ENCODE measurements around the gene OSBPL3. TPM values are rescaled to one million over a fixed set of nuclear protein-coding genes. Genes with fewer than 3 reads are reported as not detected.

Gene OSBPL3
- total RNA-seq, 1 donor from 2014 or later, result 93.7 TPM

GRCh38 chr7:24936121-24936824 is 43.7 kb downstream of the OSBPL3 start:
- peaks cover 24% of the 10 kb centered on the region for H3K9me3 Mint-ChIP-seq
- intact Hi-C loops (cut with micrococcal nuclease), result loop anchor here (2.0 kb wide), 1 partner anchor 19 kb away; no protein-coding TSS in a partner anchor
- no peak for DNase-seq
- peak overlapping the region; percentile 57 for H3K27ac Mint-ChIP-seq
- peaks cover 46% of the 10 kb centered on the region for H3K36me3 Mint-ChIP-seq (ENCODE audit: low read depth)
- no peak overlapping the region for H3K4me3 Mint-ChIP-seq
- H3K27me3 Mint-ChIP-seq, result no peaks in the 10 kb centered on the region
- H3K4me1 Mint-ChIP-seq, result peaks cover 57% of the 10 kb centered on the region

- Mint-ChIP-seq H3K27ac (no peak overlapping the region), H3K36me3 (ENCODE audit: low read depth) (peaks cover 52% of the 10 kb centered on the region), H3K4me3 (no peak overlapping the region), H3K4me1 (peaks cover 58% of the 10 kb centered on the region), H3K9me3 (peaks cover 20% of the 10 kb centered on the region), H3K27me3 (no peaks in the 10 kb centered on the region)
- intact Hi-C loops (cut with micrococcal nuclease), result no loop called here
- no peak for DNase-seq
These were observed 46.7 kb downstream of the OSBPL3 start for GRCh38 chr7:24933298-24933697.

DNA sequence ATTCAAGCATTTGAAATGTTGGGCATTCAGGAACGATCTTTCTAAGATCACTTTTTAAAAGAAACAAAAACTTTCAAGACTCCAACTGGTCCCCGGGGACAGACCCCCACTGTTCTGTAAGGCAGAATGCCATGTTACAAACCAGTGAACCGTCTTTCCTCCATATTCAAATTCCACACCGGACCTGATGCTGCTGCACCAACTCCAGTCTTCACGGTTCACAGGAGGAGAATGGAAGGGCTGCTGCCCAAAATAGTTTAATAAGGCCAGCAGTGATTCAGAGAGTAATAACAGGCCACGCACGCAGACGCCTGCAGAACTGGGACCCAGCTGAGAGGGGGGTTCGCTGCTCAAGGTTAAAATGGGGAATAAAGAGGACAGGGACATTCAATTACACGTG is 47.2 kb downstream of the OSBPL3 start:
- H3K27me3 Mint-ChIP-seq, result no peaks in the 10 kb centered on the region
- H3K4me3 Mint-ChIP-seq, result no peak overlapping the region
- H3K27ac Mint-ChIP-seq, result no peak overlapping the region
- peaks cover 15% of the 10 kb centered on the region for H3K9me3 Mint-ChIP-seq
- H3K36me3 Mint-ChIP-seq (ENCODE audit: low read depth), result peaks cover 49% of the 10 kb centered on the region
- intact Hi-C loops (cut with micrococcal nuclease), result no loop called here
- peaks cover 59% of the 10 kb centered on the region for H3K4me1 Mint-ChIP-seq
- no peak for DNase-seq

- H3K9me3 Mint-ChIP-seq, result peaks cover 11% of the 10 kb centered on the region
These were observed 47.6 kb downstream of the OSBPL3 start for GRCh38 chr7:24932389-24932788.

DNA sequence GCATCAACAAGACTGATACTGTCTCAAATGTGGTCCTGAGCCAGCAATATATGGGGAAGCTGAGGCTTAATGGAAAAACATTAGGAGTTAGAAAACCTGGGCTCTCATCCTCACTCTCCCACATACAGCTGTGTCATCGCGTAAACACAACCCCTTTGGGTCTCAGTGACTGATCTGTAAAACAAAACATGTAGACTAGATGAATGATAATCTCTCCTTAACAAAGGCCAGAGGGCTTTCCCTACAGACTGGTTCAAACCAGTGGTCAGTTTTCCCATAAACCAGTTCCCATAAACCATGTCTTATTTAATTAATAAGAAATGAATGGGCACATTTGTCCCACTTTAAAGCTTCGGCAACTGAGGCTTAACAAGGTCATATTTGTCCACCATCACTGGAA is 48.1 kb downstream of the OSBPL3 start:
- no peak overlapping the region for H3K4me3 Mint-ChIP-seq
- H3K9me3 Mint-ChIP-seq, result peaks cover 10% of the 10 kb centered on the region
- intact Hi-C loops (cut with micrococcal nuclease), result no loop called here
- DNase-seq, result no peak
- peaks cover 45% of the 10 kb centered on the region for H3K36me3 Mint-ChIP-seq (ENCODE audit: low read depth)
- H3K27ac Mint-ChIP-seq, result no peak overlapping the region
- H3K27me3 Mint-ChIP-seq, result no peaks in the 10 kb centered on the region
- H3K4me1 Mint-ChIP-seq, result peaks cover 67% of the 10 kb centered on the region

More at GRCh38 chr7:24932389-24932788, 47.6 kb downstream of the OSBPL3 start:
- Mint-ChIP-seq H3K4me3 (no peak overlapping the region), H3K36me3 (ENCODE audit: low read depth) (peaks cover 46% of the 10 kb centered on the region), H3K27me3 (no peaks in the 10 kb centered on the region), H3K4me1 (peaks cover 62% of the 10 kb centered on the region), H3K27ac (no peak overlapping the region)
- intact Hi-C loops (cut with micrococcal nuclease), result no loop called here
- DNase-seq, result no peak

GRCh38 chr7:24930856-24931255 is 49.1 kb downstream of the OSBPL3 start:
- Mint-ChIP-seq H3K4me1 (peaks cover 67% of the 10 kb centered on the region), H3K9me3 (no peaks in the 10 kb centered on the region), H3K36me3 (ENCODE audit: low read depth) (peaks cover 38% of the 10 kb centered on the region), H3K27ac (no peak overlapping the region), H3K4me3 (no peak overlapping the region), H3K27me3 (no peaks in the 10 kb centered on the region)
- intact Hi-C loops (cut with micrococcal nuclease), result no loop called here
- no peak for DNase-seq

- no peak overlapping the region for H3K27ac Mint-ChIP-seq
- intact Hi-C loops (cut with micrococcal nuclease), result no loop called here
These were observed 53.1 kb downstream of the OSBPL3 start for GRCh38 chr7:24926623-24927524.

GRCh38 chr7:24924375-24924774 is 55.6 kb downstream of the OSBPL3 start:
- DNase-seq, result peak; percentile 80
- H3K4me3 Mint-ChIP-seq, result peak overlapping the region; percentile 65
- intact Hi-C loops (cut with micrococcal nuclease), result no loop called here
- no peaks in the 10 kb centered on the region for H3K27me3 Mint-ChIP-seq
- peaks cover 14% of the 10 kb centered on the region for H3K36me3 Mint-ChIP-seq (ENCODE audit: low read depth)
- peak overlapping the region; percentile 88 for H3K27ac Mint-ChIP-seq
- H3K9me3 Mint-ChIP-seq, result no peaks in the 10 kb centered on the region
- peaks cover 83% of the 10 kb centered on the region for H3K4me1 Mint-ChIP-seq

More at GRCh38 chr7:24926623-24927524, 53.1 kb downstream of the OSBPL3 start:
- no peaks in the 10 kb centered on the region for H3K27me3 Mint-ChIP-seq
- peaks cover 77% of the 10 kb centered on the region for H3K4me1 Mint-ChIP-seq
- H3K4me3 Mint-ChIP-seq, result no peak overlapping the region
- no peaks in the 10 kb centered on the region for H3K9me3 Mint-ChIP-seq
- H3K36me3 Mint-ChIP-seq (ENCODE audit: low read depth), result peaks cover 32% of the 10 kb centered on the region
- no peak for DNase-seq

DNA sequence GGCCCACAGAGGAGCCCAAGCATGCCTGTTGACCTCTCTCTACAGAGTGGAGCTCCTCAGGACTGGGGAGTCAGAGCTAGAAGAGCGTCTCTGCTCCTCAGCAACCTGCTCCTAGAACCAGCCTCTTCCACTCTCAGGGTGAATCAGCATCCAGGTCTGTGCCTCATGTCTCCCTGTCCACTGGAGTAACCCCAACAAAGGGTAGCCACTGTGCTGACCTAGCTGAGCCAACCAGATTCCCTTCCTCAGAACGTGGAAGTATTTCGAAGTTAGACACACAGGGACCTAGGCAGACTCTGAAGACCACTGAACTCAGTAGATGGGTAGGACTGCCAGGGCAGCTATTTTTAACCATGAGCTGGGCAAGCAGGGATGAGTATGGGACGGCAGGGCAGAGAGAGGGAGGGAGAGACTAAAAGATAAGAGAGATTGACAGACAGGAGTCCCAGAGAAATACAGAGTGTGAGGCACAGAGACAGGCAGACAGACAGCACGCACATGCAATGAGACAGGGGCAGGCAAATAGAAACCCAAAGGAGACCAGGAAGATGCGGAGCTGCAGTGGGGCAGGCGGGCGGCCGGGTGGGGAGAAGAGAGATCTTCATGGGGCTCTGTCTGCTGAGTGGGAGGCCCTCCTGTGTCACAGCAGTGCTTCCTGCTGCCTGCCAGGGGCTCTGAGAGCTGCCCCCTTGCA is 56.7 kb downstream of the OSBPL3 start:
- Mint-ChIP-seq H3K9me3 (no peaks in the 10 kb centered on the region), H3K27me3 (no peaks in the 10 kb centered on the region), H3K4me3 (peak overlapping the region; percentile 56), H3K36me3 (ENCODE audit: low read depth) (peaks cover 11% of the 10 kb centered on the region), H3K4me1 (peaks cover 87% of the 10 kb centered on the region), H3K27ac (peak overlapping the region; percentile 92)
- intact Hi-C loops (cut with micrococcal nuclease), result no loop called here
- peak; percentile 69 for DNase-seq

DNA sequence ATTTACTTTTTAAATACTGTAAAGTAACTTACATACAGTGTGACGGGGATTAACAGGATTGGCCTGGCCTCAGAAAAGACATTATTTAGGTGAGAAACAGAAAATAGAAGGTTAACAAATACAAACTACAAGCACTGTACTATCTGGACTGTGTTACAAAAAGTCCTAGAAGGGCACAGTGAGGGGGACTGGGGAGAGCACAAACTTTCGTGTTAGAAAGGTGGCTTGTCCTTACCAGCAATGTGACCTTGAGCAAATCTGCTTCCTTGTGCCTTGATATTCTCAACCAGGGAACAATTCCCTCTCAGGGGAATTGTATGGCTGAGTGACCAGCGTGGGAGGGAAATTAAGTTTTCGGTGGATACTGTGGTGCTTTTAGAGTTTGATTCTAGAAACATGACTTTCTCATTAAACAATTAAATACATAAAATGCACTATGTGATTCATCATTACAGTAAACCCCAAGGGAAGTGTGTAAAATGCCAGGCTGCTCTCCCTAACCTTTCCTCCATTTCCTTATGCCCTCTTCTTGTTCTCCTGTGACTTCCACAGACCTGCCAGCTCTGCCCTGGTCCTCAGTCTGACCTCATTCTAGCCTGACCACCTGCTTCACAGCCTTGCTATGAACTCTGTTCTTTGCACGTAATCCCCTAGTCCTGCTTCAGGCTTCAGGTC is 57.7 kb downstream of the OSBPL3 start:
- H3K36me3 Mint-ChIP-seq (ENCODE audit: low read depth), result peaks cover 10% of the 10 kb centered on the region
- H3K4me3 Mint-ChIP-seq, result peak overlapping the region; percentile 64
- H3K9me3 Mint-ChIP-seq, result no peaks in the 10 kb centered on the region
- no peak for DNase-seq
- H3K27me3 Mint-ChIP-seq, result no peaks in the 10 kb centered on the region
- intact Hi-C loops (cut with micrococcal nuclease), result no loop called here
- H3K4me1 Mint-ChIP-seq, result peaks cover 90% of the 10 kb centered on the region
- peak overlapping the region; percentile 92 for H3K27ac Mint-ChIP-seq

GRCh38 chr7:24921362-24921679 is 58.7 kb downstream of the OSBPL3 start:
- H3K27ac Mint-ChIP-seq, result peak overlapping the region; percentile 92
- H3K36me3 Mint-ChIP-seq (ENCODE audit: low read depth), result peaks cover 10% of the 10 kb centered on the region
- DNase-seq, result peak; percentile 79
- peaks cover 88% of the 10 kb centered on the region for H3K4me1 Mint-ChIP-seq
- H3K4me3 Mint-ChIP-seq, result peak overlapping the region; percentile 64
- no peaks in the 10 kb centered on the region for H3K9me3 Mint-ChIP-seq
- intact Hi-C loops (cut with micrococcal nuclease), result loop anchor here (1.0 to 2.0 kb wide), 7 partner anchors 10 to 107 kb away; partner anchors contain the start of gene OSBPL3
- H3K27me3 Mint-ChIP-seq, result no peaks in the 10 kb centered on the region

DNA sequence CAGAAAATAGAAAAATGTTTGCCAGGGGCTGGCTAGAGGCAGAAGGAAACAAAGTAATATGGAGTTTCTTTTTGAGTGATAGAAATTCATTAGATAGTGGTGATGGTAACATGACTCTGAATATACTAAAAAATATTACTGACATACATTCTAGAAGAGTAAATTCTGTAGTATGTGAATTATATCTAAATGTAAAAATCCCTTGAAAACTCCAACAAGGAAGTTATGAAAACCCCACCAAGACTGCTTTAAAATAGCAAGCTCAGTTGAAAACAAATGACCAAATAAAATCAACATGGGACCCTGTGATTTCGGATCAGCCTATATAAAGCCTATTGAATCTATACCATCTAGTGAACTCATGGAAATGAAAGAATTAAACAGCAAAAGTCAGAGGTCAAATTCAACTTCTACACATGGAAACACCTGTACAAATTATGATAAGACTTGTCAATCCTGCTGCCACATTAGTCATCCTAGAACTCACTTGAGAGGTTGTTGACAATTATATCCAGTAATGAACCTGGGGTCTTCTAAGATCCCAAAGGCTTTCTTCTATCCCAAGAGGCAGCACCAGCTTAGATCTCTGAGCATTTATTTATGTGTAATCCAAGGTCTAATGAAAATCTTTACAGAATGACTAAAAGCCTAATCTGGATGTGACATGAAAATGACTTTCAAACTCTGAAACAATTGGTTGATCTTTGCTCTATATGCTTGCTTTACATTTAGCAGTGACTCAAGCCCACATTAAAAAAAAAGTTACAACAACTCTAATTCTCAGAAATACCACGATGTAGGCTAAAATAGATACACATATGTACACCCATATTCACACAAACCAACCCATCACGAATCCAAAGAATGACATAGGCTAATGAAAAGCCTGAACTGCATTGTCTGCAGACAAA is 59.3 kb downstream of the OSBPL3 start:
- no peak for DNase-seq
- intact Hi-C loops (cut with micrococcal nuclease), result loop anchor here (1.0 to 2.0 kb wide), 7 partner anchors 9 to 108 kb away; partner anchors contain the start of gene OSBPL3
- Mint-ChIP-seq H3K4me1 (peaks cover 88% of the 10 kb centered on the region), H3K27ac (peak overlapping the region; percentile 92), H3K4me3 (peak overlapping the region; percentile 64), H3K27me3 (no peaks in the 10 kb centered on the region), H3K36me3 (ENCODE audit: low read depth) (peaks cover 13% of the 10 kb centered on the region), H3K9me3 (no peaks in the 10 kb centered on the region)

All from activated CD4-positive, alpha-beta T cell treated with anti-CD3 and anti-CD28 coated beads, Interleukin-2, amount 10 ng/mL, durations not matched to agents 24 days and 14 days (primary cell).